Measurements from ENCODE around the gene POLR1A.
"Not testable (repeated sequence)": the region's sequence is repeated elsewhere in the genome, so short reads cannot be mapped to it uniquely, and the experiment has no call there.

Gene POLR1A

DNA sequence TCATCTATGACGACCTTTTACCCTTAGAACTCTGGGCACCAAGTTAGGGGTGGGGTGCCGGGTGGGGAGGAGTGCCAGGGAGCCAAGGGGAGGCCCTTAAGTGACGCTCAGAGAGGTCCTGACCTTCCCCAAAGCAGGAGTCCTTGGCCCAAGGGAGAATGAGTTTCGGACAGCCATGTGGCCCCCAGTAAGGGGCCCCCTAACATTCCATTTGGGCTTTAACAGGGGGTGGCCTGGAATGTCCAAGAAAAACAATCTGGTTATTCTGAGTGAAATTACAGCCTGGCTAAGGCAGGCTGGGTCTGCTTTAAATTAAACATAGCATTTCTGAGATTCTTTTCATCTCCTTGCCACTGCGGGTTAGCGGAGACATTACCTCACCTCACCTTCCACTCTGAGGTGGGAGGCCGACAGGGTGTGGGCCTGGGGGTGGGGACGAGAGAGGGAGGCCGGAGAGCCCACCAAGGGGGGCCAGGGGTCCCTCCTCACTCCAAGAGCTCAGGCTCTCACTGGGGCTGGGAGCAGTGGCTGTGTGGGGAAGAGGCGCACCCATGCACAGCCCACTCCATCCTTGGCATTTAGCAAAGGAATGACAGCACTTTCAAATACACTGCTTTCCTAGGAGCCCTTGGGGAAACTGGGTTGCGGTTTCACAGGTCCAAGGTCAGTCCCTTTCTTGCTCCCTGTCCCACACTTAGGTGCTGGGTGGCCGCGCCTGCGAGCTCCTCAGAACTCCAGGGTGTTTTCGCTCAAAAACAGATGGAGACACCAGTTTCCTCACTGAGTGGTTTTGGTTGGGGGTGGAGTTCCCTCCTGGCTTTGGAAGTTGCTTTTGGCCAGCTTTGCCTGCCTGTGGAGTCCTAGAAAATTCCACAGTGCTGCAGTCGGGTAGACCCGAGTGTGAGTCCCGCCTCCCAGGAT lies 107.4 kb downstream of the POLR1A start:
- peak; percentile 86 for DNase-seq (ENCODE audit: low spot score)

DNA sequence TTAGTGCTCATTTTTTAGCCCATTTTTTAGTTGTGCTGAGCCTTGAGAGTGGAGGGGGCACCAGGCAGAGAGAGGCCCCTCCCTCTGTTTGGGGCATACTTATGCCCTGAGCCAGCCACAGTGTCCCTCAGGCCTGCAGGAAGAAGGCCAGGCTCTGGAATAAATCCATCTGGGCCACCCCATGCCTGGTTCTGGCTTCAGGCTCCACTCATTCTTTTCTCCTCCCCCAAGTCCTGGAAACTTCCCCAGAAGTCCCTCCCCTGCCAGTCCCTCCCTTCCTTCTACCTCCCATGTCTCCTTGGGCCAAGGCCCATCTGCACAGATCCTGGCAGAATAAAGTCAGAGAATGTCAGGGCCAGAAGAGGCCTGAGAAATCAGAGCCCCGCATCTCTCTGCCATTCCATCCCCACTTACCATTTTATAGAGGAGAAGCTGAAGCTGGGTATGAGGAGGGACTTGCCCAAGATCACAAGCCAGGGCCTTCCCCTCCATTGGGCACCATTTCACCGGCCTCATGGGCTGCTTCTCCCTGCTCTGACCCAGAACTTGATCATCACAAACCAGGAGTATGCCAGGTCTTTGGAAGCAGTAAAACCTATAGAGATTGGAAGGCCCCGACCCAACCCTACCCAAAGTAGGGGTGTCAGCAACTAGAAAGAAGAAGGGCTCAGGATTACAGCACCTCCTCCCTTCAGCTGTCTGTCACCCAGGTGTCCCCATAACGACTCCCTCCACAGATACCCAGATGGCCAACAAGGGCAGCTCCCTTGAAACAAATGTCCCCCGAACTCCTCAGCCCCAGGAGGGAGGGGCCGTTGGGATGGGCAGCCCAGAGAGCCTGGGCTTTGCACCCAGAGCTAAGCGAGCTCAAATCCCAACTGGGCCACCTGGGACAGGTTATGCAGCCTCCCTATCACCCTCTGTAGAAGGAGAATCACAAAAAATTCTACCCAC lies 108.4 kb downstream of the POLR1A start:
- peak; percentile 83 for DNase-seq (ENCODE audit: low spot score)

DNA sequence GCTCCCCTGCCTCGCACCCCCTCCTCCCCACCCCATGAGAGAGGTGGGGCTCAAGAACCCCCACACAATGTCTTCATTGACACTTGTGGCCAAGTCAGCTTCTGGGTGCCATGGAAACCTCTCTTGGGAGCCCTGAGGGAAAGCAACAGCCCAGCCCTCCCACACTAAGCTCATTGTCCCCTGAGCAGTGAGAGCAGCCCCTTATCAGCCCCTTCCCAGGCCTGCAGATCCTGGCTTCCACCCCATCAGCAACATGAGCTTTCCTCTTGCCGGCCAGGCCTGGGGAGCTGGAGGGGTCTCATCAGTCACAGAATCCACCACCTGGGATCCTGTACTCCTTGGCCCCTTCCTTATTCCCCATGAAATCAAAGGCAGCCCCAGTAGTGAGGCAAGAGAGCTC lies 109.1 kb downstream of the POLR1A start:
- DNase-seq (ENCODE audit: low spot score): no peak

DNA sequence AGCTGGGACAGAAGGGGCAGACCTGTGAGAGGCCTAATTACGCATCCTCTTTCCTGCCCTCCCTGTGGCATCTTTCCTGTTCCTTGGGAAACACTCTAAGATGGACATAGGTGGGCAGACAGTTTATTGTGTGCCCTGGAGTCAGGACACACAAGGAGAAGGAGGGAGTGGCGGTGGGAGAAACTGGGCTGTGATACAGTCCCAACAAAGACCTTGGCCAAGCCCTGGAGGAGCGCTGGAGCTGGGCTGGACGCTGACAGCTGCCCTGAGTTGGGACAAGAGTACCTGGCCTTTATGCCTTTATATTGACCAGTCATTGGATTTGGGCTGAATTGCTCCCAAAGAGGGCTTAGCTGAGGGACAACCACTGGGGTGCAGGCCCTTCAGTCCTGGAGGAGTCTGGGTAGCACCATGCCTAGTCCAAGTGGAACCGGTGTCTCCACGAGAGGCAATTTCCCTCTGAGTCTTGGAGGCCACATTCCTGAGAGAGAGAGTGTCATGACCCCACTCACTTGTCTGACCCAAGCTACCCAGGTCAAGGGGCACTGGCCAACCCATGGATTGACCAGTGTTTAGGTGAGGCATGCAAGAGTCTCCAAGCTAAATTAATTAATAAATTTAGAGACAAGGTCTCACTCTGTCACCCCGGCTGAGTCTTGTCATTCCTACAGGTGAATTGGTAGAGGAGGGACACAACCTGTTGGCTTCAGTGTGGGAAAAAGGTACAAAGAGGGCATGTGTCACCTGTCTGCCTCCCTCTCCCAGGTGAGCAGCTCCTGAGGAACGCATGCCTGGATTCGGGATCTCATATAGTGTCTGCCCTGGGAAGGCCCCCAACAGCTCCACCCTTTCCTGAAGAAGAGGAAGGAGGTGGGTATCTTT lies 109.8 kb downstream of the POLR1A start:
- no peak for DNase-seq (ENCODE audit: low spot score)

DNA sequence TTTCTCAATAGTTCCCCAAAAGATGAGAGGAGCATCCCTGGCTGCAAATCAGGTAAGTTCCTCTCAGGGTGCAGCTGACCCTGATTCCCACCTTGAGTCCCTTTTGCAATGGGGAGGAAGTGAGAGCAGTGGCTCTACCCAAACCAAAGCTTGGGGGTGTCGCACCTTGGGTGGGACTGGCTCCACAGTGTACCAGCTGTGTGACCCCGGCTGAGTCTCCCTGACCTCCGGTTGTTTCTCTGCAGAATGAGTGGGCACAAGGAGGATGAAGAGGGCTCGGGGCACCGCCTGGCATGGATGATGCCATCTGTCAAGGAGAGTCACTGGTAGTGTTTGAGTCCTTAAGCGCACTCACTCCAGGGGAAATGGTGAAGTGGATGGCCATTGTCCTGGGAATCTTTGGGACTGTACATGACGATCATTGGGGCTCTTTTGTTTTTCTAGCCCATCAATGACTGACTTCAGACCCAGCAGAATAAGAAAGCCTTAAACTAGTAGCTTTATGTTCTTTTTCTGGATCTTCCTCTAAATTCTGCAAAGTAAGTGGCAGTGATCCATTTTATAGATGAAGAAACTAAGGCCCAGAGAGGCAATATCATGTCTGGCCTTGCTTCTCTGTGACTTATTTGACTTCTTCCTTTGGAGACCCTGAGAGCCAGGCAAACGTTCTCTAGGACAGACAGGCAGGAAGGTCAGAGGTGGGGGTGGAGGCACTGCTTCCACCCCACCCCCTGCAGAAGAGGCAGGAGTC lies 110.6 kb downstream of the POLR1A start:
- DNase-seq (ENCODE audit: low spot score): no peak

DNA sequence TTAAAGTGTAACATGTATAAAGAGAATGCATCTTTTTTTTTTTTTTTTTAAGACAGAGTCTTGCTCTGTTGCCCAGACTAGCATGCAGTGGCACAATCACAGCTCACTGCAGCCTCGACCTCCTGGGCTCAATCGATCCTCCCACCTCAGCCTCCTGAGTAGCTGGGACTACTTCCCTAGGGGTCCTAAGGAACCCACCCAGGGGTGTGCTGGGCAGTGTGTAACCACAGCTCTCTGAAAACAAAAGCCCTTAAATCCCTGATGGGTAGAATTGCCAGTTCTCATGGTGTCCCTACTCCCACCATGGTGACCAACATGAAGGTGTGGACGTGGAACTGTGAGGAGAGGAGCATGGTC lies 111.3 kb downstream of the POLR1A start:
- DNase-seq (ENCODE audit: low spot score): no peak

DNA sequence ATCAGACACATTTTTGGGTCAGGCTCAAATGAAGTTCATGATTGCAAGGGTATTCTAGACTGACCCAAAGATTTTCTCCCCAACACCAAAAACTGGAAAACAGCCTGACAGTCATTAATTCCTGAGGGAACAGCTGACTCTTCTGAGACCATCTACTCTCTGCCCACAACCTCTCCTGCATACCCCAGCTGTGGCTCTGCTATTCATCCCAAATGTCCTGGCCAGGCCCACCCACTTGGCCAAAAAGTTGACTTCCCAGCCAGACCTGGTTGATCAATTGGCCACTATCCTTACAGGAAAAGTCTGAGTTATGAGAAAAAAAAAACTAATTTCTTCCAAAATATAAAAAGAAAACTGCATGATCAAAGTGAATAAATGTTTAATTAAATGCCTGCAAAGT lies 113.1 kb downstream of the POLR1A start:
- DNase-seq (ENCODE audit: low spot score): no peak

DNA sequence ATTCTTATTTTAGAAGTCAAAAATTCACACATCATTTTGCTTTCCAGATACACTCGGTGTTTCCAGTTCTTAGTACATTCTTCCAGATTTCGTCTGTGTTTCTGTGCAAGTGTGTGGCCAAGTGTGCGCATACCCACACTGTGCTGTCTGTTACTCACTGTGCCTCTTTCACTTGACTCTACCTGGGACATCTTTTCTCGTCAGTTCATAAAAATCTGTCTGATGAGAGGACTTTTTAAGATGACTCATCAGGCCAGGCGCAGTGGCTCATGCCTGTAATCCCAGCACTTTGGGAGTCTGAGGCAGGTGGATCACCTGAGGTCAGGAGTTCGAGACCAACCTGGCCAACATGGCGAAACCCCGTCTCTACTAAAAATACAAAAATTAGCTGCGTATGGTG lies 113.6 kb downstream of the POLR1A start:
- not testable (repeated sequence) for DNase-seq (ENCODE audit: low spot score)

DNA sequence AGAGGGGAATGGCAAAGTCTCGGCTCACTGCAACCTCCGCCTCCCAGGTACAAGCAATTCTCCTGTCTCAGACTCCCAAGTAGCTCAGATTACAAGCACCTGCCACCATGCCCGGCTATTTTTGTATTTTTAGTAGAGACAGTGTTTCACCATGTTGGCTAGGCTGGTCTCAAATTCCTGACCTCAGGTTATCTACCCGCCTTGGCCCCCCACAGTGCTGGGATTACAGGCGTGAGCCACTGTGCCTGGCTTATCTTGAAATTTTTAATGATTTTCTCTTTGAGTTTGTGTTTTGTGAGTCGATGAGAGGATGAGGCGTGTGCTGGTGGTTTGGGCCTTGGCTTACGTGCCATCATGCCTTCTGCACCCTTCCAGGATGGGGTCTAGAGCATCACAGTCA lies 115.6 kb downstream of the POLR1A start:
- no peak for DNase-seq (ENCODE audit: low spot score)

DNA sequence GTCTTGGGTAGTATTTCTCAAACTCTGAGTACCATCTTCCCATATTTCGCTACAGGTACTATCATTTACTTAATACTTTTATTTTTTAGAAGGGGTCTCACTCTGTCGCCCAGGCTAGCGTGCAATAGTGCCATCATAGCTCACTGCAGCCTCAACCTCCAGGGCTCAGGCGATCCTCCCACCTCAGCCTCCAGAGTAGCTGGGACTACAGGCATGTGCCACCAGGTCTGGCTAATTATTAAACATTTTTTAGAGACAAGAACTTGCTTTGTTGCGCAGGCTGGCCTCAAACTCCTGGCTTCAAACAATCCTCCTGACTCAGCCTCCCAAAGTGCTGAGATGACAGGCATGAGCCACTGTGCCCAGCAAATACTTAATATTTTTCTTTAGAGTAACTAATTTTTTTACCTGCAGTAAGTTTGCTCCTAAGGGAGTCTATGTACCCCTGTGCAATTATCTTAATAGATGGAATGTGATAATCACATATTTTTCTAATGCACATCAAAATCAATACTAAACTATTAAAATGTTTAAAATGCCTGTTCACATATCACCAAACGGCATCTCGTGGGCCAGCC lies 116.3 kb downstream of the POLR1A start:
- DNase-seq (ENCODE audit: low spot score): no peak

DNA sequence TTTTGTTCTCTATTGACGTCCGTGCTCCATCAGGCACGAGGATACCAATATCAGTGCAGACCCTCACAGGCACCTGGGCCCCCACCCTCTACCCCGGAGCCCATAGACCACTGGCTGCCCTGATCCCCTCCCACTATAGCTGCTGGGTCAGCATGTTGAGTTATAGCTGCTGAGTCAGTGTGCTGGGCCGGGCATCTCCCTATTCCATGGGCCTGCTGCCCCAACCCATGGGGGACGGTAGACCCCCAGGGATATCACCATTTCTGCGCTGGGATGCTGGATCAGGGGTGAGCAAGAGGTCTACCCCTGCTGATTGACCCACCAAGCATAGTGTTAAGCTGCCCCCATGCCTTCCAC lies 116.8 kb downstream of the POLR1A start:
- no peak for DNase-seq (ENCODE audit: low spot score)

DNA sequence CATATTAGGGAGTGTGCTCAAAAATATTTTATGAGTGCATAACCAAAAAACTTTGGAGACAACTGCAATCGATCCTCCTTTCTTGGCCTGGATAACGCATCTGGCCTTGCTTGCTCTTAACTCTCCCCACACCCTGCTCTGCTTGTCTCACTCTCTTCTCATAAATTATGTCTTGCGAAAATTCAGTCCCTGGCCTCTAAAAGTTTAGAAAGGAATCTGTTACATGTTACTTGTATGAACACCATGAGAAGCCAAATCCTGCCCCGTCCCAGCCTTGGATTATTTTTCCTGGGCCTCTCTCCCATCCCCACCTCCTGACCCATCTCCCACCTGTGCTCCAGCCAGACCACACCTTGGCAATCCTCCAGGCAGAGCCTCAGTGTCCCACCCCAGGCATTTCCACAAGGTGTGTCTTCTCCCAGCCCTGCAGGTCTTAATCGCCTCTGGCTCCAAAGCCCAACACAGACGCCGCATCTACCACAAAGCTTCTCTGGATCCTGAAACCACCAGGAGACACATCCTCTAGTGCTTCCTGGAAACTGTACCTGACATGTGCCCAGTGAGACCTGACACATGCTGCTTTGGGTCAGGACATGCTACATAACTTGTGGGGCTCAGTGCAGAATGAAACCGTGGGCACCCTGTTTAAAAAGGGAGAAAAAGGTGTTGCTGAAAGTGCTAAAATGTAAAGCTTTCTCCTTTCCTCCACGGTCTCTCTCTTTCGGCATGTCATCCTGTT lies 117.3 kb downstream of the POLR1A start:
- DNase-seq (ENCODE audit: low spot score): peak; percentile 82

DNA sequence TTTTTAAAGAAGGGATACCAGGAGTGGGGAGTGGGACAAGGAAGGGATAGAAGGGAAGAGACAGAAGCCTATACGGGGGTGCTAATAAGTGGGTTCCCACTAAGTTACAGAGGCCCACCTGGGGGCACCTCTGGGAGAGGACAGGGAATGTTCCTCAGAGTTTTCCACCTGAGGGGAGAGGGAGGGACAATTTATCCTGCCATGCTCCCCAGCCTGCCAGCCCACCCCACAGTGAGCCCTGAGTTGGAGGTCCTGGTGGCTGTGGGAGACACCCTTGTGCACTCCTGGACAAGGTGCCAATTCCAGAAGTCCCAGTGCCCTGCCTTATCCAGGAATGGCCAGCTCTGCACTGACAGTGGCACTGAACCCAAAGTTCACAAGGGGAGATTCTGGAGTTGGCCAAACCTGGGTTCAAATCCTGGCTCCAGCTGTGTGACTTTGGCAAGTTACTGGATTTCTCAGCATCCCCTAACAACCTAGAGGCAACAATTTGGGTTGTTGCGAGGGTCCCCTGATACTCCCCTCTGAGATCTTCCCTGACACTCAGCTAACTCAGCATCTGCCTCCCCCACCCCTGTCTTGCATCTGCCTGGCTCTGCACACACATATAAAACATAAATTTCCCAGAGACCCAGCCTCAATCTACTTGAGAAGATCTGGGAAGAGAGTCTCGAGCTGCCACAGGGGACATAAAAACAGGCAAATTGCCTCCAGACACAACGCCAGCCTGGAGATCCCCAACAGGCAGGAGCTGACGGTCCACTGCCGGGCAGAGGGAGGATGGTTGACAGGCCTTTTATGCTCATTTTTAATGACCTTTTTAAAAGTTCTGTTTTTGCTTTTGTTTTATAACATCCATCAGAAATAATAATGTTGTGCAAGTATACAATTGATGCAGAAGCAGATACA lies 118.2 kb downstream of the POLR1A start:
- DNase-seq (ENCODE audit: low spot score): no peak

DNA sequence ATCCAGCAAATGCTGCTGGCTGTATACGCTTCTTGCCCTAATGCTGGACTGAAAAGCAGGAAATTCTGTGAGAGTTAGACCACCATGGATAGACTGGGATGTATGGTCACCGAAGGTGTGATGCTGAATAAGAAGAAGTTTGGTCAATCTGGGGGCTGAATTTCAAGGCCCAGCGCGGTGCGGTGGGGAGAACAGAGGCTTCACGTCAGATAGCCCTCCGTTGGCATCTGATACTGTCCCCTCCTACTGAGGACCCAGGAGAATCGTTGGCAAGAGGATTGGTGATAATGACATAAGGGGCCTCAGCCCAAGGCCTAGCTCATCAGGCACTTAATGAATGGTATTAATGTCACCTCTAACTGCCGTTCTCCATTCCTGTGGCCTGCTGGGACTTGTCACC lies 119.6 kb downstream of the POLR1A start:
- no peak for DNase-seq (ENCODE audit: low spot score)

DNA sequence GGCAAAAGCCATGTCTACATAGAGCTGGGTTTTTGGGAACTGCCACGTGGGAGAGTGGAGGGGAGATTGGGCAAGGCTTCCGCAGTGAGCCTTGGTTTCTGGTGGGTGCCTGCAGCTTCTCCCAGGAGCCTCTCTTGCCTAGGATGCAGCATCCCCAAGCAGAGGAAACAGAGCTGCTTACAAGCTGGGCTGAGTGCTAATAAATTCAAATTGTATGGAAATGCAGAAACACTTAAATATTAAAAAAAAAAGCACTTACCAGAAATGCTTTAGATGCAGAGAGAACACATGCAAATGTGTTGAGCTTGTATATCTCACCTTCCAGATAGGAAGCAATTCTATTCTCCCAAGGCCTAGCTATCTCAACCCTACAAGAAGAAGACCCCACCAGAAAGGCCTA lies 120.9 kb downstream of the POLR1A start:
- no peak for DNase-seq (ENCODE audit: low spot score)

DNA sequence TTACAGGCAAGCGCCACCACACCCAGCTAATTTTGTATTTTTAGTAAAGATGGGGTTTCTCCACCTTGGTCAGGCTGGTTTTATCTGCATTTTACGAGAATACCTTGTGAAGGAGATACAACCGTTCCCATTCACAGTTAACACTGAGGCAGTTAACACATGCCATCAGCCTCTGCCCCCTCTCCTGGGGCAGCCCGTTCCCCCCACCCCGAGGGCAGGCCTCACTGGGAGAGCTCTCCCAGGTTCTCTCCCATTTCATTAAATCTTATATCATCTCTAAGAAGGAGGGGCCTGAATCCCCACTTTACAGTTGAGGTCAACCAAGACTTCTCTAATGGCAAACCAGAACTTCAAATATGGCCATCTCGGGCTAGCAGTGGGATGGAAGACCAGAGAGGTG lies 121.9 kb downstream of the POLR1A start:
- no peak for DNase-seq (ENCODE audit: low spot score)

DNA sequence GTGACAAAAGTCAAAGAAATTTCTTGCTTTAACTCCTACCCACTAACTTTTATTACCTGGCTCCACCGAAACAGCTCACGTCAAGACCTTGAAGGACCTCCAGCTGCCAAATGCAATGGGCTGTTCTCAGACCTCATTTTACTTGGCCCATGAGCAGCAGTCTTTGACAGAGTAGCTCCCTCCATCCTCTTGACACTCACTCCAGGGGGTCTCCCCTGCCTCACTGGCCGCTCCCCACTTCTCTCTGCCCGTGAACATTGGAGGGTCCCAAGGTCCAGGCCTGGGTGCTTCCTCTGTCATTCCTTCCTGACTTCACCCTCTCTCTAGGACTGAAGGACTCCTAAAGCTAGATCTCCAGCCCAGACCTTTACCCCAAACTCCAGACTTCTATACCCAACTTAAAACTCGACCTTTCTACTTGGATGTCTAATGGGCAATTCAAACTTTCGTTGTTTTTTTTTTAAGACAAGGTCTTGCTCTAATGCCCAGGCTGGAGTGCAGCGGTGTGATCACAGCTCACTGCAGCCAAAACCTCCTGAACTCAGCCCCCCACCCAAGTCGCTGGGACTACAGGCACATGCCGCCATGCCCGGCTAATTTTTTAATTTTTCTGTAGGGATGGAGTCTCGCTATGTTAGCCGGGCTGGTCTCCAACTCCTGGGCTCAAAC lies 124.0 kb downstream of the POLR1A start:
- DNase-seq (ENCODE audit: low spot score): no peak

DNA sequence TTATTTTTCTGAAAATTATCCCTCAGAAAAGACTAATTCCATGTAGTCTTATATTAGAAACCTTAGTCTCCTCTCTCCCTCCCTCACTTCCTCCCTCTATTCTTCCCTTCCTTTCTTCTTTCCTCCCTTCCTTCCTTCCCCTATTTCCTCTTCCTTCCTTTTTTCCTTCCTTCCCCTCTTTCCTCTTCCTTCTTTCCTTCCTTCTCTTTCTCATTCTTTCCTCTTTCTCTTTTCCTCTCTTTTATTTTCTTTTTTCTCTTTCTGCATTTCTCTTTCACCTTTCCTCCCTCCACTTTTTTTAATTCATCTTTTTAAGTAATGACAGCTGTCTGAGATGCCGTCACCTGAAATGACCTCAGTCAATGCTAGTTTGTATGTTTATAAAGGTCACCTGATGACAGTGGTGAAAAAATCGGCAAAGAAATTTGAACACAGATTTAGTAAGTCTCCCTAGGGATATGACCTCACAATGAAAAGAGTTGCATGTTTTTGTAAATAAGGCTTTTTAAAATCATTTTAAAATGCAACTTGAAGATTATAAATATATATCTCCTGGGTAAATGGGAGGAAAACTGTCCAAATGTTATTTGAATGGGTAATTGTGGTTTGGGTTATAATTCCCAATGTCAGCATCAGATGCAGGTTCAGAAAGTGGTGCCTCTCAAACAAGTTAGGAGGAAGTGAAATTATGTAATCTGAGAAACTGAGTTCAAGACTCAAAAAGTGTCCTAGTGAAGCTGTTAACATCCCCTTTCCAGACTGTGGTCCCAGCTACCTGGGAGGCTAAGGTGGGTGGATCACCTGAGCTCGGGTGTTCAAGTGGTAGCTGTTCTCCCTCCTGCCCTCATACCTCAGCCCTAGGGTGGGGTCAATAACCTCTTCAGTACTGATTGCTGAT lies 126.6 kb downstream of the POLR1A start:
- DNase-seq (ENCODE audit: low spot score): peak; percentile 18

Measured in GM03348 (cell line).